Stimulated activated CD8-positive, alpha-beta memory T cell treated with anti-CD3 and anti-CD28 coated beads, Interleukin-2, amount 100 ng/mL, for 1 hour (primary cell): ENCODE results near the gene TMTC2.

Experiments used
- DNase-seq, 2 donors: peaks; one replicate each; pipeline ENCODE4 v3.0.0-alpha.2; 2020; ENCODE audit warnings: low read depth in 2 of 2

TMTC2 gene

DNA sequence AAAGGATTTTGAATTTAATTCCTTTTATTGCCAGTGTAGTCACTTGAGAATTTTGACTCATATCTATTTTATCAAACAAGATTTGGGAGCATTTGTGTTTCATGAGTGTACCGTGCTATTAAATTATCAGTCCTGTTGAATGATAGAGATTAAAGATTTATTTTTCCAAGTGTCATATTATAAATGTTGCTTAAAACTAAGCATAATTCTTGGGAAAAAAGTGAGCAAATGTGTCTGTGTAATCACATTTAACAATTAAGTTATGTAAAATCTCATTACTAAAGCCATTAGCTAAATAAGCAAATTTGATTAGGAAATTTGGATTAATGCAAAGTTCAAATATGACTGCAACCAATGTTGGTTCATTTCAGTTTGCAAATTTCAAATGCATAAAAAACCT lies 266.7 kb downstream of the TMTC2 start:
- DNase-seq, result no peak

GRCh38 chr12:82954064-82954463 lies 267.4 kb downstream of the TMTC2 start:
- no peak for DNase-seq

DNA sequence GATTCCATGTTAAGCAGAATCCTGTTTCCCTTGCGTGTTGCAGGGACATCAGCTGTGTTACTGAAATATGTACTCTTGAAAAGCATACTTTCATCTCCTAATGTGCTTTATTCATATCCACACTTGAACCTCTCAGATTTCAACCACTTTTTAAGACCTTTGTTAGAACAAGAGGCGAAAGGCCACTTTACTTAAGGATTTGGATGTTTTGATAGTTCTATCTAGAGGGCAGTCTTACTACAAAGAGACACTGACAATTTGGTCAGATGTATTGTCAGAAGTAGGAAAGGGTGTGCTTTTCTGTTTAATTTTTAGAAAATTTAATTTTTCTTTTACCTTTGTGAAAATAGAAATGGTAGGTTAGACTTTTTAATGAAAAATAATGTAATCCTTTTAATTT lies 267.9 kb downstream of the TMTC2 start:
- DNase-seq, result no peak

GRCh38 chr12:82955043-82955442 lies 268.3 kb downstream of the TMTC2 start:
- DNase-seq, result no peak

- DNase-seq, result no peak
Observed at GRCh38 chr12:82958966-82959365, 272.3 kb downstream of the TMTC2 start.

- no peak for DNase-seq
Observed at GRCh38 chr12:82959821-82960220, 273.1 kb downstream of the TMTC2 start.

DNA sequence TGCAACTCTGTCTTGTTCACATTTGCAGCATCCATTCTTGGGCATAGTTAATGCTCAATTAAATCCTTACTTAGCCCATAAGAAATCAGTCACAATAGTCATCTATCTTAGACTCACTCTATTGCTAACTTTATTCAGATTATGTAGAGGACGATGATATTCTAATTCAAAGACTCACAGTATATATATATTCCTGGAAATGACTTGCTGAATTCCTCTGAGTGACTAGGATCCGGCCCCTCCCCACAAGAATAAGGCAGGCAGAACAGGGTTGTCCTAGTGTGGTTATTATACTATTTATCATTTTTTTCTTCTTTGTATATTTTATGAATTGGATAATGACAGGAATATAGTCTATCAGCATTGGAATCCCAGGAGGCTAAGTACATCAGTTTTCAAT lies 275.1 kb downstream of the TMTC2 start:
- DNase-seq, result no peak

DNA sequence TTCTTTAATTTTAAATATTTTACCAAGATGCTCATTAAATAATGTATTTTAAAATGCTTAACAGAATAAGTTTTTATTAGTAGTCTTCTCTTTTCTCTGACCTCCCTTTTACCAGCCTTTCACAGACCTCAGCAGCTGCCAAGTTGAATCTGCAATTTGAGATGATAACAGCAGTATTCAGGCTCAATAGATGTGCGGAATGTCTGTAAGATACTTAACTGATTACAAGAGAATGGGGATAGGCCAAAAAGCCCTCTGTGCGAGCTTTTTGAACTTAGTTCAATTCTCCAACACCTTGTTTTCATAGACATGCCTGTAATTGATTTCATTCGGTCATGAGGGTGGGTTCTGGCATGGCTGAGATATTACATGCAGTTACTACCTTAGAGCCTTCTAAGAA lies 277.2 kb downstream of the TMTC2 start:
- no peak for DNase-seq

GRCh38 chr12:82964446-82964845 lies 277.7 kb downstream of the TMTC2 start:
- no peak for DNase-seq

DNA sequence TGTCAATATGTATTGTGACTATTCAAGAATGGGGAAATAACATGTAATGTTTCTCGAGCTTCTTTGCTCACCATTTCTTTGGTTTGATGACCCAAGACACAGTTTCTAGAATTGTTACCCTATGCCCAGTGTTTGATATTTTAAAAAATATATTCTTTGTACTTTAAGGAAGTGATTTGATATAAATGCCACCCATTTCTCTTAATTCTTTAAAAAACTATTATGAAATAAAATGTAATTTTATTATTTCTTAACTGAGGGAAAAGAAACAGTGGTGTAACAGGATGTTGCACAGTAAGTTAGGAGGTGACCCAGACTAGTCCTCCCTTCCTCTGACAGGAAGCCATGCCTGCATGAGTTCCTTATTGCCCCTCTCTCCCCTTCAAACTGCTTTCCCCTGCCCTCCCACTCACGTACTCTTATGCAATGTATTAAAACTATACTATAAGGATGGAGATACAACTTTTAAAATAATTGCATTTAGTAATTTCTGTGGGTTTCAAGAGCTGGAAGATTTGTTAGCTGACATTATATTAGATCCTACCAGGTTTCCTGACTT lies 279.4 kb downstream of the TMTC2 start:
- no peak for DNase-seq

DNA sequence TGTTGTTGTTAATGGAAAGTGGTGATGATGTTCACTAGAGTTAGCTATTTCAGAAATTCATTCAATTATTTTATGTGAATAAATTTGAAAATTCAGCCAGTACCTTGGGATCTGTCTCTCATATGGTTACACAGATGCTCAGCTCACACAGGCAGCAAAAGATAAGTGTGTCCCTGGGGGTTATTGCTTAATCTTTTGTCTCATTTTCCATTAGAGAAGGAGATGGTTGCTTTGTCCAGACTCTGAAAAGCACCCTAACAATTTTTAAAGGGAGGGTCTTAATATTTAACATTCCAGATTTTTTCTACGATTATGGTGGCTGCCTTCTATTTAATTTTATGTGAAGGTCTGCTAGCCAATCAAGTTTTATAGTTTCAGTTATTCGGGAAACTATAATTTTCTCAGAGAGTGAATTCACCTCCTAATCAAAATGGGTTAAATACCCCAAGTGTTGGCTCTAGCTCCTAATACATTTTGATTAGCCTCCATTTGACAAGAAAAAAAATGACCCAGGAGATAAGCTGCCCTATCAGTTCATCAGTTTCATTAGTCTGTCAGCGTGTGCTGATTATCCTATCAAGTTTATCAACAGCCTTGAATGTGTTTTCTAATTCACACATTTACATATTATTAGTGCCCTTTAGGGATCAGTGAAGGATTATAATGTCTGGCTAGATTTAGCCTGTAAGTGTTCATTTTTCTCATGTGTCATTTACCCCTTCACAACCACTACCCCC lies 282.1 kb downstream of the TMTC2 start:
- DNase-seq, result no peak

DNA sequence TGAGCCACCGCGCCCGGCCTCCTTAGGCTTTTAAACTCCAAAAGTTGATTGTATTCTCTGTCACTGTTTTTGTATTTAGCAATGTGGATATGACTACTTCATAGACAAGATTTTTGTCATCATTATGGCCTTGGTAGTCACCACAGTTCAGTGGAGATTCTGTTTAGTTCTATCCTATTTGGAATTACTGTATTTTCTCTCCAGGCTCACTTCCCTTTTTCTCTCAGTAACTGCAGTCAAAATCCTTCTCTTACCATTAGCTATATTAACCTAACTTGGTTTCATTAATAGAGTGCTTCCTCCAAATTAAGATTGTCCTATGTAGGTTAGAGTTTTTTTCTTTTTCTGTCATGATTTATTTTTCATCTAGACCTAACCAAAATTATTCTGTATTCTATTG lies 283.9 kb downstream of the TMTC2 start:
- DNase-seq, result no peak

- no peak for DNase-seq
Observed at GRCh38 chr12:82971584-82971983, 284.9 kb downstream of the TMTC2 start.

DNA sequence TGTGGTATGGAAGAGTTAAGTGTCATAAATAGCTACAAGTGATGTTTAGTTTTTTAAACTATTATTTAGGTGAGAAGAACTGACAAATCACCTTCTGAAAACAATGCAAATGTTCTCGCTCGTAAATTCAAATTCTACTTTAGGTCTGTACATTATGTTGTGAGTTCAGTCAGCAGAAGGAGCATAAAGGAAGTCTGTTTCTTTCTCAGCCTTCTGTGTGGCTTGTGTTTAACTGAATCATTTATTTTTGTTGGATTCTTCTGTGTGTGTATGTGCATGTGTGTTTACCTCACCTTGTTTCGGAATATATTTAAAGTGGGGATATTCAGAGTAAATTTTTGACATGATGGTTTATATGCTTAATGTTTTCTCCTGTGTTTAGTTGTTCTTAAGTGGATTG lies 285.9 kb downstream of the TMTC2 start:
- no peak for DNase-seq

- no peak for DNase-seq
Observed at GRCh38 chr12:82973592-82973991, 286.9 kb downstream of the TMTC2 start.

DNA sequence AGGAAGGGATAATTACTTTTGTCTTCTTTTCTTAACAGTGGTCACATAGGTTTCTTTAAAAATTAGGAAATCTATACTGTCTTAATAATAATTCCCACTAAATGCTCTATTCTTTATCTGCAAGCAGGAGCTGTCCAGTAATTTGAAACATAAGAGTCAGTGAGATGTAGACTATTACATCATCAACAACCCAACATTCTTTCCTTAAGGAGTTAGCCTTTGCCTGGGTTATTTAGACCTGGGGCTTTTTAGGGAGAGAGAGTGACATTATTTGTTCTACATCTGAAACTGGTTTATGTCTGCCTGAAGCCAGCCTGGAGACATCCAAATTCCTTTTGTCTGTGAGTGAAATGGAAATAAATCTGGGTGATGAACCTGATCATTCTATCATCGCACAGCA lies 294.4 kb downstream of the TMTC2 start:
- no peak for DNase-seq

- DNase-seq, result no peak
Observed at GRCh38 chr12:82994117-82994516, 307.4 kb downstream of the TMTC2 start.

DNA sequence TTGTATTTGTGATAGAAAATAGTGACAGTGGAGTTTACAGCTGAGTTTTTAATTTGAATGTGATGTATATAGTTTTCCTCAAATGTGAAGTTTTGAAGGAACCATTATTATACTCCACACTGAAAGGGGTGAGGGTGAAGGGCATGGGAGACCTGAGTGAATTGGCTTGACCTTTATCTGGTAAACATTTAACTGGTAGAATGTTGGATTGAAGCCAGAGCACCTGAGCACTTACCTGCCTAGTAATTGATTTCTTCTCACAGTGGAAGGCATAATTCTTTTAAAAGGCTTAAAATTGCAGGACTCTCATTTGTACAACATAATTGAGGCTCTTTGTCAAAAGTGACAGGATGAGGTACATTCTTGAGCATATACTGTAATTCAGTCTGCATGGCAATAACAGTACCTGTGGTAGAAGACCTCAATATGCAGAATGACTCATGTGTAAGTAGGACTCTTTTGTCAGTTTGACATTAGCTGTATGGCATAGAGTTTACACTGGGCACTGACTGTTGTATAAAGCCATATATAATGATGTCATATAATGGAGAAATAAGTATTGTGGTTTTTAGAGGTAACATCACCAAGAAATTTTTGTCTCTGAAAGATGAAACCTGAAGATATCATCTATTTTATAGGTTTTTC lies 309.6 kb downstream of the TMTC2 start:
- no peak for DNase-seq

DNA sequence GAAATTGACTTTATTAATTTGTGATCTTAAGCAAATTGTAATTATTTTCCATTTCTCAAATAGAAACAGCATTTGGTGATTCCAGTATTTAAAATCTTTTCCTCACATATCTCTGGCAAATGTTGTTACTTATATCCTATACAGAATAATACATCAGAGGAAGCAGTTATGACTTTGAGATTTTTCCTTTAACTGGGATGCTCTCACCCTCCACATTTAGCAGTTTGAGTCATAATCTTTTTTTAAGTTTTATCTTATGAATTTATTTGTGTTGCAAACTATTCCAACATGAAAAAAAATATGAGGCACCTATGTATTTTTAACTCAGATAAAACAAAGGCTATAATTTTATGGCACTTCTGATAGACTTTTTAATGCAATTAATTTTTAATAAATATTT lies 311.8 kb downstream of the TMTC2 start:
- DNase-seq, result no peak

GRCh38 chr12:83003026-83003425 lies 316.3 kb downstream of the TMTC2 start:
- DNase-seq, result no peak

GRCh38 chr12:83005534-83006197 lies 319.0 kb downstream of the TMTC2 start:
- no peak for DNase-seq

- no peak for DNase-seq
Observed at GRCh38 chr12:83008703-83009102, 322.0 kb downstream of the TMTC2 start.
